ENCODE results near the gene RNF223. TPM values are rescaled to one million over a fixed set of nuclear protein-coding genes. Genes with fewer than 3 reads are reported as not detected.

Gene RNF223
- total and polyA plus RNA-seq, 2 of the 8 experiments (the other 6 are each of a cell fraction or from before 2014, with no cell fraction given) = not detected

DNA sequence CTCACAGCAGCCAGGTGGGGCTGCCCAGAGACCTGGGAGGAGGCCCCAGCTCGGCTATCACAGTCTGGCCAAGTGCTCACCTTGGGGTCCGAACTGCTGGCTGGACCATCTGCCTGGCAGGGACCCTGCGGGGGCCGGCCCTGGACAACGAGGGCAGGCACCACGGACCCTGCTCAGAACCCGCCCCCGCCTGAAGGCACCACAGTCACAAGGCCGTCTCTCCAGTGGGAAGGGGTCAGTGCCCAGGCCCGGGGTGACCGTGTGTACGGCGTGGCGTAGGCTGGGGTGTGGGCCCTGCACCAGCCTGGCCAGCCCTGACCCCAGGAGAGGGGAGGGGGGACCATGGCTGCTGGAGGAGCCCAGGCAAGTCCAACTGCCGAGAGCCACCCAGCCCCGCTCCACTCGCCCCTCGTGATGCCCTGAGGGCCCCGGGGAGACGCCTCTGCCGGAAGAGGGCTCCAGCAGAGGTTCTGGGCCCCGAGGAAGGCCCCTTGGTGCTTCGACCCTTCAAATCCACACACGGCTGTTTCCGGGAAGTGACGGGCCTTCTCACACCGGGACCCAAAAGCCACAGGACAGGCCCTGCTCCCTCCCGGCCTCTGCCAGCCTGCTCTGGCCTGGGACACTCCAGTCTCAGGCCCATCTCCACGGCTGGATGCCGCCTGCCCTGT is 11.2 kb upstream of the RNF223 start:
- H3K56ac ChIP-seq (replicated peaks; ENCODE audit: insufficient read length, low read depth, low read length) = no peak overlapping the region
- H2AK5ac ChIP-seq (ENCODE audit: low read depth, low read length) = no peak overlapping the region
- H2BK20ac ChIP-seq (ENCODE audit: low read length) = no peak overlapping the region
- H3K4me1 ChIP-seq (replicated peaks in 1 of 4; ENCODE audit: control insufficient read depth in 3 of 4, insufficient read depth in 4 of 4, low read length in 3 of 4) = peaks cover 0 to under 1% (median 0%) of the 10 kb centered on the region in 4 experiments; a peak in 2 of 7 replicates
- no peak overlapping the region for H3K4me2 ChIP-seq (ENCODE audit: insufficient read depth in 1 of 2, low read depth in 2 of 2, low read length in 2 of 2)
- no peaks in the 10 kb centered on the region for H3K9me3 ChIP-seq (ENCODE audit: insufficient read depth in 2 of 2, low read depth in 1 of 2, low read length in 1 of 2)
- no peak for DNase-seq (ENCODE audit: low read depth in 1 of 2, low spot score in 2 of 2)
- H4K91ac ChIP-seq (replicated peaks; ENCODE audit: insufficient read length, low read length) = no peak overlapping the region
- no peak overlapping the region for H3K27ac ChIP-seq (ENCODE audit: low read depth, low read length)
- H4K20me1 ChIP-seq (replicated peaks in 1 of 2; ENCODE audit: control insufficient read depth in 1 of 2, insufficient read depth in 2 of 2, low read length in 2 of 2) = peaks cover 0 to 3% of the 10 kb centered on the region in 2 experiments
- H3K18ac ChIP-seq (ENCODE audit: extremely low read depth, low read length) = no peak overlapping the region
- WGBS, 2 experiments (ENCODE audit: extremely low coverage in 1 of 2, insufficient coverage in 1 of 2, insufficient read length in 1 of 2, insufficient replicate concordance in 2 of 2, low coverage in 1 of 2, low lambda C conversion rate in 2 of 2, missing lambda C conversion rate in 1 of 2) = 92% methylated on average over 29 of the region's 30 CpGs; no CpG with 5 or more reads in 1 of the 2 experiments
- POLR2A ChIA-PET (ENCODE audit: partially characterized antibody) = no interaction called here
- no peaks in the 10 kb centered on the region for H3K36me3 ChIP-seq (ENCODE audit: control insufficient read depth in 2 of 4, insufficient read depth in 4 of 4, low read length in 3 of 4)
- H3K4ac ChIP-seq (replicated peaks; ENCODE audit: insufficient read length, low read depth, low read length) = no peak overlapping the region
- H2BK15ac ChIP-seq (ENCODE audit: low read length) = no peak overlapping the region
- no peak for FAIRE-seq
- no peak overlapping the region for H2BK120ac ChIP-seq (replicated peaks; ENCODE audit: low read depth, low read length)
- H3K79me1 ChIP-seq (ENCODE audit: low read depth, low read length) = no peaks in the 10 kb centered on the region
- TF ChIP-seq SP4 (IDR thresholded peaks at IDR 0.05; ENCODE audit: low read length) (no peak), TAF1 (IDR thresholded peaks at IDR 0.05; ENCODE audit: low read depth, low read length) (no peak), MAFK (IDR thresholded peaks at IDR 0.05; ENCODE audit: low read depth, low read length) (no peak), CHD2 (IDR thresholded peaks at IDR 0.05; ENCODE audit: low read length) (no peak), CBX8 (IDR thresholded peaks at IDR 0.05; ENCODE audit: borderline replicate concordance, low read depth, low read length) (no peak), SUZ12 (IDR thresholded peaks at IDR 0.05; ENCODE audit: low read length) (no peak), PHF8 (conservative IDR thresholded peaks at IDR 0.05; ENCODE audit: low read depth, low read length) (no peak), E2F6 (IDR thresholded peaks at IDR 0.05) (no peak), CHD1 (IDR thresholded peaks at IDR 0.05; ENCODE audit: low read depth, low read length) (no peak), CTBP2 (IDR thresholded peaks at IDR 0.05; ENCODE audit: borderline replicate concordance, insufficient read depth, insufficient read length, low read length) (no peak)
- TF ChIP-seq, protein P1, sequence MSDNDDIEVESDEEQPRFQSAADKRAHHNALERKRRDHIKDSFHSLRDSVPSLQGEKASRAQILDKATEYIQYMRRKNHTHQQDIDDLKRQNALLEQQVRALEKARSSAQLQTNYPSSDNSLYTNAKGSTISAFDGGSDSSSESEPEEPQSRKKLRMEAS (IDR thresholded peaks at IDR 0.05) = no peak
- H2BK5ac ChIP-seq (ENCODE audit: low read depth, low read length) = no peak overlapping the region
- H3K23ac ChIP-seq (ENCODE audit: insufficient read length) = no peak overlapping the region
- no peaks in the 10 kb centered on the region for H3K79me2 ChIP-seq (ENCODE audit: control insufficient read depth in 1 of 2, insufficient read depth in 2 of 2, low read length in 2 of 2)
- no peaks in the 10 kb centered on the region; a peak in 1 of 7 replicates for H3K27me3 ChIP-seq (replicated peaks in 1 of 4; ENCODE audit: control insufficient read depth in 3 of 4, extremely low read depth in 1 of 4, insufficient read depth in 3 of 4, low read length in 3 of 4)
- no peak overlapping the region for H3K9ac ChIP-seq (replicated peaks in 1 of 4; ENCODE audit: extremely low read depth in 1 of 4, low read depth in 3 of 4, low read length in 3 of 4)
- no peak overlapping the region for H4K5ac ChIP-seq (ENCODE audit: insufficient read length, low read depth, low read length)
- H3K4me3 ChIP-seq (ENCODE audit: extremely low read depth in 1 of 4, insufficient read depth in 2 of 4, low read depth in 3 of 4, low read length in 4 of 4) = no peak overlapping the region
- H2AFZ ChIP-seq (ENCODE audit: low read length) = no peak overlapping the region
- H2BK12ac ChIP-seq (ENCODE audit: low read depth, low read length) = no peak overlapping the region
- CTCF ChIA-PET (ENCODE audit: partially characterized antibody) = interaction anchor here (0.6 to 2.4 kb wide), 4 partner anchors 22 to 215 kb away, joined by 3 to 8 read pairs (median 3); no protein-coding TSS in a partner anchor
- peaks cover 2% of the 10 kb centered on the region; the same call in 1 of the 2 replicates for H3K23me2 ChIP-seq (ENCODE audit: low read depth, low read length)
- peak overlapping the region; percentile 25; the same call in 1 of the 2 replicates for H4K8ac ChIP-seq (ENCODE audit: extremely low read depth, insufficient read depth, low read length)
- no peak overlapping the region for H3K14ac ChIP-seq (ENCODE audit: insufficient read length)

Data from H1 (cell line).